ENCODE data around the gene ZSWIM1. TPM values are rescaled to one million over a fixed set of nuclear protein-coding genes. Genes with fewer than 3 reads are reported as not detected.

The ZSWIM1 gene
- total and polyA plus RNA-seq, 2 of the 4 experiments (the other 2 are of a cell fraction), result 4.2 to 10.0 TPM

DNA sequence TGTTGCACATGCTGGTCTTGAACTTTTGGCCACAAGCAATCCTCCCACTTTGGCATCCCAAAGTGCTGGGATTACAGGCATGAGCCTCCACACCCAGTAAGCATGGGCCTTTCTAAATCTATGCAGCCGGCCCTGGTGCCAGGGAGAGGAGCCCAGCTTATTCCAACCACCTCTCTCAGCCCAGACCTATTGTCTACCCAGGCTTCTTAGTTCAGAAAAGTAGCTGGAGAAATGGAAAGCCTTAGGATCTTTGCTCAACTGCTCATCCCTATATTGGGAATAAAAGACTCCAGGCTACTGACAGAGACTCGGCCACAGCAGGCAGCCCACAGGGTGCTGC, 45.7 kb downstream of the ZSWIM1 start:
- no peak for TF ChIP-seq MAZ (IDR thresholded peaks at IDR 0.05; ENCODE audit: borderline replicate concordance, low read depth, low read length)
- TF ChIP-seq MXI1 (IDR thresholded peaks at IDR 0.05; ENCODE audit: borderline replicate concordance, low read depth, low read length), result no peak
- TF ChIP-seq, protein P1, sequence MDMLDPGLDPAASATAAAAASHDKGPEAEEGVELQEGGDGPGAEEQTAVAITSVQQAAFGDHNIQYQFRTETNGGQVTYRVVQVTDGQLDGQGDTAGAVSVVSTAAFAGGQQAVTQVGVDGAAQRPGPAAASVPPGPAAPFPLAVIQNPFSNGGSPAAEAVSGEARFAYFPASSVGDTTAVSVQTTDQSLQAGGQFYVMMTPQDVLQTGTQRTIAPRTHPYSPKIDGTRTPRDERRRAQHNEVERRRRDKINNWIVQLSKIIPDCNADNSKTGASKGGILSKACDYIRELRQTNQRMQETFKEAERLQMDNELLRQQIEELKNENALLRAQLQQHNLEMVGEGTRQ (IDR thresholded peaks at IDR 0.05; ENCODE audit: low read depth, low read length), result no peak
- TF ChIP-seq RFX5 (IDR thresholded peaks at IDR 0.05; ENCODE audit: low read depth, low read length), result no peak
- TF ChIP-seq CEBPB (IDR thresholded peaks at IDR 0.05; ENCODE audit: low read depth, low read length), result no peak
- TF ChIP-seq SMC3 (IDR thresholded peaks at IDR 0.05; ENCODE audit: low read depth, low read length), result no peak
- TF ChIP-seq NFE2L2 (IDR thresholded peaks at IDR 0.05; ENCODE audit: low read depth, low read length), result no peak
- Histone ChIP-seq H3K27me3 (ENCODE audit: control insufficient read depth, insufficient read depth, low read length) (no peaks in the 10 kb centered on the region), H3K4me2 (ENCODE audit: low read depth, low read length) (no peak overlapping the region), H2BK5ac (ENCODE audit: low read depth, low read length, poor library complexity, severe bottlenecking) (no peak overlapping the region), H3K9ac (ENCODE audit: low read depth, low read length) (no peak overlapping the region), H2AK5ac (ENCODE audit: low read depth, low read length) (no peak overlapping the region), H3K23ac (ENCODE audit: low read depth, low read length) (no peak overlapping the region), H4K8ac (ENCODE audit: low read depth in 2 of 2, low read length in 2 of 2) (no peak overlapping the region), H3K4me1 (ENCODE audit: control insufficient read depth, insufficient read depth, low read length) (peaks cover 8% of the 10 kb centered on the region; the same call in 1 of the 2 replicates), H4K5ac (ENCODE audit: low read depth, low read length) (no peak overlapping the region), H3K27ac (ENCODE audit: insufficient read depth, low read length) (no peak overlapping the region), H3K9me3 (ENCODE audit: control insufficient read depth, insufficient read depth, low read length) (no peaks in the 10 kb centered on the region), H3K79me1 (ENCODE audit: low read depth in 1 of 2, low read length in 2 of 2) (peaks cover 6 to 16% of the 10 kb centered on the region in 2 experiments), H3K4ac (ENCODE audit: low read depth, low read length) (no peak overlapping the region), H2AFZ (replicated peaks; ENCODE audit: low read length, poor library complexity) (no peak overlapping the region), H3K36me3 (ENCODE audit: control insufficient read depth, insufficient read depth, low read length) (no peaks in the 10 kb centered on the region), H3K4me3 (ENCODE audit: insufficient read depth, low read depth, low read length) (no peak overlapping the region), H3K18ac (ENCODE audit: low read depth, low read length) (no peak overlapping the region), H3K56ac (ENCODE audit: extremely low read depth, insufficient read depth, low read length) (no peak overlapping the region), H3K9me1 (ENCODE audit: insufficient read depth, low read length) (no peaks in the 10 kb centered on the region; the same call in 1 of the 2 replicates), H4K91ac (ENCODE audit: insufficient read depth, low read depth, low read length) (no peak overlapping the region), H3K14ac (replicated peaks; ENCODE audit: low read depth, low read length) (no peak overlapping the region), H2BK20ac (ENCODE audit: low read depth, low read length) (no peak overlapping the region), H2BK120ac (ENCODE audit: low read depth, low read length) (no peak overlapping the region), H2BK15ac (ENCODE audit: low read depth, low read length) (no peak overlapping the region), H2AK9ac (replicated peaks; ENCODE audit: low read depth, low read length, poor library complexity) (no peak overlapping the region), H4K20me1 (ENCODE audit: insufficient read depth, low read length) (peaks cover 4% of the 10 kb centered on the region)
- WGBS, 2 experiments (ENCODE audit: extremely low coverage in 2 of 2, insufficient read length in 1 of 2), result no CpG with 5 or more reads among the region's 2 CpGs
- DNase-seq, result no peak
- intact Hi-C loops (cut with micrococcal nuclease) (no loop called here), in situ Hi-C loops (cut with MboI; ENCODE audit: low sequenced_read_pairs) (no loop called here), dilution Hi-C loops (cut with HindIII; ENCODE audit: low sequenced_read_pairs, unreplicated experiment) (no loop called here)
- no peak for ATAC-seq (ENCODE audit: low read depth)
- POLR2A ChIA-PET (ENCODE audit: unreplicated experiment), result interaction anchor here (0.6 kb wide), 1 partner anchor 16 kb away, joined by 4 read pairs; no protein-coding TSS in a partner anchor
- no TSS peak for BruUV-seq (replicated peaks)
- CTCF ChIA-PET, result interaction anchor here (1.0 kb wide), 1 partner anchor 11 kb away, joined by 4 read pairs; no protein-coding TSS in a partner anchor
